GM19025 (cell line): ENCODE data around the gene ZSCAN26.
"Not testable (repeated sequence)": the region's sequence is repeated elsewhere in the genome, so short reads cannot be mapped to it uniquely, and the experiment has no call there.

Source experiments
- ATAC-seq: cut with Tn5 transposase; IDR thresholded peaks from one replicate; pipeline ENCODE4 v1.9.1; 2021; ENCODE audit warnings: mild to moderate bottlenecking, low read depth, moderate library complexity; ENCODE audit not compliant: unreplicated experiment

The ZSCAN26 gene

GRCh38 chr6:28254121-28254519 lies 12.8 kb upstream of the ZSCAN26 start:
- no peak for ATAC-seq

GRCh38 chr6:28257042-28257441 lies 9.9 kb upstream of the ZSCAN26 start:
- no peak for ATAC-seq

DNA sequence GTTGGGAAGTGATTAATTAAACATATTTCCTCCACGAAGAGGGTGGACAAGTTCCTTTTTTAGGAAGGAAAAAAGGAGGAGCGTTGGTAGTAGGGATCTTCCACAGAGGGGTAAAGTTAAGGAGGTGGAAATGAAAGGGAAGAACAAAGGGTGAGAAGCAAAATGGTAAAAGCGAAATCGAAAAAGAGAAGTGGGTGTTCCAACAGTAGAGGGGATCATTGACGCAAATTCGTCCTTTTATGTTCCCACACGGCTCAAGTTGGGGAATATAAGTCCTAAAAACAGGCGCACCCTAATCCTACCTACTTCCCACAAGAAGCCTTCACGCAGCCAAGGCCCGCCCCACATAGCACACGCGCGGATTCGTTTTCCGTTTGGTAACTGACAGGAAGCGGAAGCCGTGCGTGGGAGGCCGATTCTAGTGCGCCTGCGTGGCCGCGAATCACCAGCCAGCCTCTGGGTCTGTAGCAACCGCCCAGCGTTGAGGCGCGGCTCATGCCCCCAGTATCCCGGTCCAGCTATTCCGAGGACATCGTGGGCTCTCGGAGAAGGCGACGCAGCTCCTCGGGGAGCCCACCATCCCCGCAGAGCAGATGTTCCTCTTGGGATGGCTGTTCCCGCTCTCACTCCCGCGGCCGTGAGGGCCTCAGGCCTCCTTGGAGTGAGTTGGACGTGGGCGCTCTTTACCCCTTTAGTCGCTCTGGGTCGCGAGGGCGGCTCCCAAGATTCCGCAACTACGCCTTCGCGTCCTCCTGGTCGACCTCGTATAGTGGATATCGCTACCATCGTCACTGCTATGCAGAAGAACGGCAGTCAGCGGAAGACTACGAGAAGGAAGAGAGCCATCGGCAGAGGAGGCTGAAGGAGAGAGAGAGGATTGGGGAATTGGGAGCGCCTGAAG lies 7.8 kb upstream of the ZSCAN26 start, which contains the start of gene NKAPL:
Gene NKAPL (plus strand): TSS at position 421 of the 901 bp plus-strand sequence. CDS start 75 bp downstream, at position 496.
- no peak for ATAC-seq

- ATAC-seq: no peak
Measured at GRCh38 chr6:28263922-28264321, 3.0 kb upstream of the ZSCAN26 start.

- ATAC-seq: no peak
Measured at GRCh38 chr6:28264834-28265401, 2.0 kb upstream of the ZSCAN26 start.

DNA sequence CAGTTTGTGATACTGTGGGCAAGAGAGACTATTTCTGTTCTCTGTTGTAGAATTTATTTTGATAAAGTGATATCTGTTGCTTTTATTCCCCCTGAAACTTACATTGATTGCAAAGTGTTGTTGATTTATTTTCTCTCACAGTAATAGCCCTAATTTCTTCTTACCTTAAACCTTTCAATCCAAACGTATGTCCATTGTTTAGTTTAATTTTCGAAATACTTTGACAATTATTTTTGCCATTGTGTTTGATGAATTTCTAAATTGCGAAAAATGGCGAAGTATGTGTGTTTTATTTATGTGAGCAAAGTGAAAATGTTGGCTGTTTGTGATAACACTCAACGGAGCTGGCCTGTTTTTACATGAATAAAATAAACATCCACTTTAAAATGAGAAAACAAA lies 381 bp upstream of the ZSCAN26 start:
- ATAC-seq: no peak

DNA sequence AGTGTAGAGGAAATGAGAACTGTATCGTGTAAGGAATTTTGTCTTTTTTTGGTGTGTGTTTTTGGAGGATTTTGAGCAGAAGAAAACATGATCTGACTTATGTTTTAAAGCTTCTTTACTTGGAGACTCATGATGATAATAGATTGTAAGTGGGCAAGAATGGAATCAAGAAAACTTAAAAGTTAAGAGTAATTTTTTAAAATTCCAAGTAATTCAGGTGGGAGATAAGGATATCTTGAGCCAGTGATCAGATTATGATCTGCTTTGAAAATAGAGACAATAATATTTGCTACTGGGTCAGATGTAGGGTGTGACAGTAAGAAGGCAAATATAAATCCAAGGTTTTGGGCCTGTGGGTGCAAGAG lies 734 bp downstream of the ZSCAN26 start:
- no peak for ATAC-seq

GRCh38 chr6:28269492-28269891 lies 2.5 kb downstream of the ZSCAN26 start:
- no peak for ATAC-seq

- no peak for ATAC-seq
Measured at GRCh38 chr6:28274888-28275287, 7.9 kb downstream of the ZSCAN26 start.

GRCh38 chr6:28277746-28278145 lies 10.8 kb downstream of the ZSCAN26 start:
- no peak for ATAC-seq

- no peak for ATAC-seq
Measured at GRCh38 chr6:28280595-28281287, 13.8 kb downstream of the ZSCAN26 start.

- peak; percentile 87 for ATAC-seq
Measured at GRCh38 chr6:28281288-28282064, 14.5 kb downstream of the ZSCAN26 start, which contains the start of gene PGBD1. PGBD1 (plus strand) TSS chr6:28281572; CDS start chr6:28283814, 2,242 bp downstream.

GRCh38 chr6:28282926-28283325 lies 16.0 kb downstream of the ZSCAN26 start:
- no peak for ATAC-seq

DNA sequence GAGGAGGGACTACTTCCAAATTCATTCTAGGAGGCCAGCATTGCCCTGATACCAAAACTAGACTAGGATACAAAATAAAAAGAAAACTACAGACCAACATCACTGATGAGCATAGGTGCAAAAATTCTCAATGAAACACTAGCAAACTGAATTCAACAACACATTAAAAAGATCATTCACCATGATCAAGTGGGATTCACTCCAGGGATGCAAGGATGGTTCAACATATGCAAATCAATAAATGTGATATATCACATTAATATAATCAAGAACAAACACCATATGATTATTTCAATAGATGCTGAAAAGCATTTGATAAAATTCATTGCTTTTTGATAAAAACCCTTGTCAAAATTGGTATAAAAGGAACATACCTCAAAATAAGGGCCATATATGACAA lies 24.6 kb downstream of the ZSCAN26 start:
- ATAC-seq: no peak

DNA sequence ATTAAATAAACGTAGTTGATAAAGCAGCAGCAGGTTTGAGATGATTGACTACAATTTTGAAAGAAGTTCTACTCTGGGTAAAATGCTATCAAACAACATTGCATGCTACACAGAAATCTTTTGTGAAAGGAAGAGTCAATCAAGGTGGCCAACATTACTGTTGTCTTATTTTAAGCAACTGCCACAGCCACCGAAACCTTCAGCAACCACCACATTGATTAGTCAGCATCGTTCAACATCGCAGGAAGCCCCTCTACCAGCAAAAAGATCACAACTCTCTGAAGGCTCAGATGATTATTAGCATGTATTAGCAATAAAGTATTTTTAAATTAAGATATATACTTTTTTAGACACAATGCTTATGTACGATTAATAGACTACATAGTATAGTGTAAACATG lies 28.4 kb downstream of the ZSCAN26 start:
- no peak for ATAC-seq

- ATAC-seq: no peak
Measured at GRCh38 chr6:28296520-28297060, 29.6 kb downstream of the ZSCAN26 start.

DNA sequence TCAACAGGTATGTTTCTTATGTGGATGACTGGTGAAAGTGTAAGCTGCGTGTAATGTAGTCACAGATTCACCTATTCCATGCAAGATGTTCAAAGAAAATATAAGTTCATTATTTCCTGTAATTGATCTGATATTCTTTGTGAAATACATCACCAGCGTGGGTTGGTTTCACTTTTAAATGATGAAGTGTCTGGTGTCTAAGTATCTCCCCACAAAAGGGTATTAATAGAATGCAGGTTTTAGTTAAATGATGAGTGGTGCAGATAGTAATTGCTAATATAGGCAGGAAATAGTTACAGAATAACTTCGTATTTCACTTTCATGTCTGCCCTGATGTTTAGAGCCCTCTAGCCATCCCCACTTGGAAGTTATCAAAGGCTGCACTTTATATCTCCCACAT lies 36.6 kb downstream of the ZSCAN26 start:
- ATAC-seq: peak; percentile 76

DNA sequence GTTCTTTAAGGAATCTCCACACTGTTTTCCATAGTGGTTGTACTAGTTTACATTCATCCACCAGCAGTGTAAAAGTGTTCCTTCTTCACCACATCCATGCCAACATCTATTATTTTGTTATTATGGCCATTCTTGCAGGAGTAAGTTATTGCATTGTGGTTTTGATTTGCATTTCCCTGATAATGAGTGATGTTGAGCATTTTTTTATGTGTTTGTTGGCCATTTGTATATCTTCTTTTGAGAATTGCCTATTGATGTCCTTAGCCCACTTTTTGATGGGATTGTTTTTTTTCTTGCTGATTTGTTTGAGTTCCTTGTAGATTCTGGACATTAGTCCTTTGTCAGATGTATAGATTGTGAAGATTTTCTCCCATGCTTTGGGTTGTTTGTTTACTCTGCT lies 39.4 kb downstream of the ZSCAN26 start:
- ATAC-seq: not testable (repeated sequence)

DNA sequence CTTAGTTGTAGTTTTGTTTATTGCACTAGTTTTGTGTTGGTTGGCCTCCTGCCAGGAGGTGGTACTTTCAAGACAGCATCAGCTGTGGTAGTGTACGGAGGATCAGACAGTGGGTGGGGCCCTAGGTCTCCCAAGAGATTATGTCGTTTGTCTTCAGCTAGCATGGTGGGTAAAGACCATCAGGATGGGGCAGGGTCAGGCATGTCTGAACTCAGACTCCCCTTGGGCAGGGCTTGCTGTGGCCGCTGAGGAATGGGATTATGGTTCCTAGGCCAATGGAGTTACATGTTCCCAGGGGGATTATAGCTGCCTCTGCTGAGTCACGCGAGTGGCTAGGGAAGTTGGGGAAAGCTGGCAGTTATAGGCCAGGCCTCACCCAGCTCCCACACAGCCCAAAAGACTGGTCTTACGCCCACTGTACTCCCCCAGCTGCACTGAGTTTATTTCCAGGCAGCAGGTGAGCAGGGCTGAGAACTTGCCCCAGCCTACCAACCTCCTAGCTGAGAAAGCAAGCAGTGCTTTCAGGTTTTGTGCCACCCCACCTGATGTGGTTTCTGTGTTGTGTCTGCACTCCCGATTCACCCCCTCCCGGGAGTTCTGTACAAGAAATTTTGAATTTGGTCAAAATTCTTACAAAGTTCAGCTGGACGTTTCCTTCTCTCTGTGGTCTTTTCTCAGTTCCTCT lies 44.3 kb downstream of the ZSCAN26 start:
- ATAC-seq: no peak

DNA sequence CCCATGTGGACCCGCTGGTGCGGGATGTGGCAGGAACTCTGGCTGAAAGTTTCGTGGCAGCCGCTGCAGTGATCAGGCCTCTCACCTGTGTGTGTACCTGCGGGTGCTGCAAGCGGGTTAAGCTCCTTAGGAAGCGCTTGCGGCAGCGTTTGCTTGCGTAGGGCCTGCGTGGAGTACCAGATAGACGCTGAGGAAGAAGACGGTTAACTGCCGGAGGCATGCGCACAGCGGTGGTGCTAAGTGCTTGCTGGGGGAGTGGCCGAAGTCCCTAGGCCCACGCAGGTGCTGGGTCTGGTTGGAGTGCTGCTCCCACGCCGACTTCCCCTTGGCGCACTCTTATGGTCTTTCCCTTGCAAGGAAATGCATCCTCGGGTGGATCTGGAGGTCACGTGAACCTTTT lies 46.0 kb downstream of the ZSCAN26 start:
- no peak for ATAC-seq
